Prostate gland (tissue), 2 donors: ENCODE data around the gene TSPAN3. TPM values are rescaled to one million over a fixed set of nuclear protein-coding genes. Genes with fewer than 3 reads are reported as not detected.

Source experiments
- DNase-seq: peaks from one replicate; pipeline ENCODE4 v3.0.0-alpha.2; 2019; ENCODE audit warnings: low spot score
- H3K27ac ChIP-seq, 2 donors: fragments of 200-600 bp; sonication (generic); 2 replicates each; pipeline ENCODE4 v1.5.1; 2017 to 2019
- H3K27me3 ChIP-seq: fragments of 200-600 bp; sonication (generic); replicated peaks from 2 replicates; pipeline ENCODE4 v1.5.1; 2019; ENCODE audit not compliant: insufficient read depth
- H3K36me3 ChIP-seq, 2 donors: fragments of 200-600 bp; sonication (generic); 1 replicate in 1 of 2; 2 replicates in 1 of 2; pipeline versions ENCODE4 v1.5.1 to v1.8.1; 2017 to 2019
- H3K4me1 ChIP-seq: fragments of 200-600 bp; sonication (generic); replicated peaks from 2 replicates; pipeline ENCODE4 v1.5.1; 2019
- H3K4me3 ChIP-seq, 2 donors: fragments of 200-600 bp; sonication (generic); 2 replicates each; pipeline ENCODE4 v1.5.1; 2017 to 2019
- H3K9me3 ChIP-seq: fragments of 200-600 bp; sonication (generic); 2 replicates; pipeline ENCODE4 v1.5.1; 2017
- POLR2A ChIP-seq: fragments of 450-650 bp; IDR thresholded peaks from one replicate; pipeline ENCODE4 v1.6.1; 2016; ENCODE audit warnings: antibody characterized with exemption, mild to moderate bottlenecking
- POLR2AphosphoS5 ChIP-seq: sonication (generic); formaldehyde crosslinking; IDR thresholded peaks from one replicate; pipeline ENCODE4 v1.6.1; 2017; ENCODE audit warnings: antibody characterized with exemption
- WGBS: methylation state at CpG from one replicate; pipeline ENCODE4 v1.1.5; 2018; 5-methylcytosine and 5-hydroxymethylcytosine counted together
- intact Hi-C: fragments of 100-400 bp; cut with DNase I; formaldehyde crosslinking; loops from one replicate; pipeline ENCODE4 v1.14.2; 2022
- total RNA-seq, 2 donors: library from RNA; depleted of rRNA; stranded (reverse); fragments of >200 nt; gene quantifications; one replicate each; pipeline ENCODE4 v1.1.0, GENCODE V29; 2016
- TF ChIP-seq, protein P1 (sequence below), 4 experiments: fragments of 200-600 bp in 2 of 4; fragments of 450-650 bp in 2 of 4; sonication (generic) in 2 of 4; IDR thresholded peaks; 1 replicate in 3 of 4; 2 replicates in 1 of 4; pipeline ENCODE4 v1.5.1; 2016 to 2019; ENCODE audit warnings: antibody characterized with exemption in 4 of 4, mild to moderate bottlenecking in 2 of 4, moderate library complexity in 2 of 4

The TSPAN3 gene
- total RNA-seq, 2 donors from 2014 or later, result 234 to 238 TPM

DNA sequence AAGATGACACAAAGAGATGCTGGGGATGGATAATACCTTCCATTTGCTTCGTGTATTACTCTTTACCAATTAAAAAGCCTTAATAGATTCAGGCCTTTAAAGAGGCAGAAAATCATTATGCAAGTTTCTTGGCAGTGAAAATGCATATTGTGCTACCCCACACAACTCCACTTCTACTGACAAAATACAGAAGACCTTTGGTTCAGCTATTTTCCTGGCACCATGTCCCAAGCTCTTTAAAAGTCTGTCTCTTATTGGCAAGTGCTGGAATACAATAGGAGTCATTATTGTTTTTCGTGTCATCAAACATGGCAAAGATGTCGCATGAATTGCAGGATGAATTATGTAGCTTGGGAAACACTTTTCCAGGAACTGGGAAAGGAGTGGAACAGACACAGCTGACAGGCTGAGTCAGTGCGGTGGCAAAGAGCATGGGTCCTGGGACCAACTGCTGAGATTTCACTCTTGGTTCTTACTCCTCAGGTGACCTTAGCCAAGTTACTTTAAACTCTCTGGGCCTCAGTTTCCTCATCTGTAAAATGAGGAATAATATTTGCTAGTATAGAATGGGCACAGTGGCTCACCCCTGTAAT lies 5.5 kb upstream of the TSPAN3 start:
- no peak overlapping the region for H3K4me3 ChIP-seq
- TF ChIP-seq POLR2A, result no peak
- TF ChIP-seq, protein P1, sequence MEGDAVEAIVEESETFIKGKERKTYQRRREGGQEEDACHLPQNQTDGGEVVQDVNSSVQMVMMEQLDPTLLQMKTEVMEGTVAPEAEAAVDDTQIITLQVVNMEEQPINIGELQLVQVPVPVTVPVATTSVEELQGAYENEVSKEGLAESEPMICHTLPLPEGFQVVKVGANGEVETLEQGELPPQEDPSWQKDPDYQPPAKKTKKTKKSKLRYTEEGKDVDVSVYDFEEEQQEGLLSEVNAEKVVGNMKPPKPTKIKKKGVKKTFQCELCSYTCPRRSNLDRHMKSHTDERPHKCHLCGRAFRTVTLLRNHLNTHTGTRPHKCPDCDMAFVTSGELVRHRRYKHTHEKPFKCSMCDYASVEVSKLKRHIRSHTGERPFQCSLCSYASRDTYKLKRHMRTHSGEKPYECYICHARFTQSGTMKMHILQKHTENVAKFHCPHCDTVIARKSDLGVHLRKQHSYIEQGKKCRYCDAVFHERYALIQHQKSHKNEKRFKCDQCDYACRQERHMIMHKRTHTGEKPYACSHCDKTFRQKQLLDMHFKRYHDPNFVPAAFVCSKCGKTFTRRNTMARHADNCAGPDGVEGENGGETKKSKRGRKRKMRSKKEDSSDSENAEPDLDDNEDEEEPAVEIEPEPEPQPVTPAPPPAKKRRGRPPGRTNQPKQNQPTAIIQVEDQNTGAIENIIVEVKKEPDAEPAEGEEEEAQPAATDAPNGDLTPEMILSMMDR (IDR thresholded peaks at IDR 0.05), result no peak
- TF ChIP-seq POLR2AphosphoS5, result no peak
- intact Hi-C loops, result no loop called here
- DNase-seq, result no peak
- no peaks in the 10 kb centered on the region for H3K9me3 ChIP-seq
- H3K27ac ChIP-seq, result no peak overlapping the region
- H3K4me1 ChIP-seq, result no peaks in the 10 kb centered on the region
- no peaks in the 10 kb centered on the region for H3K36me3 ChIP-seq
- no peaks in the 10 kb centered on the region for H3K27me3 ChIP-seq
- WGBS, result 62% methylated on average over 4 of the region's 4 CpGs

DNA sequence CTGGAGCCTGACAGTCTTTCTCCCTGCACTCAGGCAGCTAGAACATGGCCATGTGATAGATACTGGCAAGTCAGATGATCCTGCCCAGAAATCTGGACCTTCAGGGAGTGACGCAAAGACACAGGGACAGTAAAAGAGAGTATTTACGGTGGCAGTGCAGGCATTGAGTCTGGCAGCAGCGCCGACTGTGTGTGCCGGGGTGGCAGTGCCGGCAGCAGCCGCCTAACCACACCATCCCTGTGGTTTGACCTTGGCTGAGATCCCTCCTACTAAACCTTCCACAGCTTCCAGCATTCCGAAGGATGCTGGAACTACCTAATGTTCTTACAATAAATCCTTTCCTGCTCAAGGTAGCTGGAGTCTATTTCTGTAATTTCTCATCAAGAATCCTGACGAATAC lies 4.6 kb upstream of the TSPAN3 start:
- Histone ChIP-seq H3K4me3 (no peak overlapping the region), H3K36me3 (no peaks in the 10 kb centered on the region), H3K27ac (no peak overlapping the region), H3K9me3 (no peaks in the 10 kb centered on the region), H3K27me3 (no peaks in the 10 kb centered on the region), H3K4me1 (no peaks in the 10 kb centered on the region)
- no peak for DNase-seq
- intact Hi-C loops, result no loop called here
- TF ChIP-seq POLR2A, result no peak
- TF ChIP-seq, protein P1 (IDR thresholded peaks at IDR 0.05), result peak in 1 of 4 experiments; percentile 6
- 43% methylated on average over 9 of the region's 9 CpGs for WGBS

DNA sequence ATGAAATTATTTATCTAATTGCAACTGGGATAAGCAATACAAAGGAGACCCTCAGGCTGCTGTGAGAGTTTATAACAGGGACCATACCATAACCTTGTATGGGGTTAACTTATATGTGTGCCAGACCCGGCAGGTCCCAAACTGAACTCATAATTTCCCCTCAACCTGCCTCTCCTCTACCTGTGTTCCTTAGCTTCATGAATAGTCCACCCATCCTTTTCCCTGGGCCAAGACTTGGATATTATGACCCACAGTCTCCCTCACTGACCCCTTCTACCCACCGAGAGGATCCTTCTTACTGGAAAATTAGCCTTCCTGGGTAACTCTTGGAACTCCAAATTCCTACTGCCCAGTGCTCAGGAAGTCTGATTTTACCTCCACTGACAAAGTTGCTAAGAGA lies 3.4 kb upstream of the TSPAN3 start:
- no peak for DNase-seq
- no peaks in the 10 kb centered on the region for H3K4me1 ChIP-seq
- no peak overlapping the region for H3K27ac ChIP-seq
- intact Hi-C loops, result loop anchor here (5.0 kb wide), 1 partner anchor 343 kb away; no protein-coding TSS in a partner anchor
- no peak overlapping the region for H3K4me3 ChIP-seq
- no peaks in the 10 kb centered on the region for H3K36me3 ChIP-seq
- WGBS, result 68% methylated on average over 2 of the region's 2 CpGs
- H3K9me3 ChIP-seq, result no peaks in the 10 kb centered on the region
- no peak for TF ChIP-seq POLR2A
- TF ChIP-seq, protein P1 (IDR thresholded peaks at IDR 0.05), result no peak
- no peak for TF ChIP-seq POLR2AphosphoS5
- no peaks in the 10 kb centered on the region for H3K27me3 ChIP-seq

DNA sequence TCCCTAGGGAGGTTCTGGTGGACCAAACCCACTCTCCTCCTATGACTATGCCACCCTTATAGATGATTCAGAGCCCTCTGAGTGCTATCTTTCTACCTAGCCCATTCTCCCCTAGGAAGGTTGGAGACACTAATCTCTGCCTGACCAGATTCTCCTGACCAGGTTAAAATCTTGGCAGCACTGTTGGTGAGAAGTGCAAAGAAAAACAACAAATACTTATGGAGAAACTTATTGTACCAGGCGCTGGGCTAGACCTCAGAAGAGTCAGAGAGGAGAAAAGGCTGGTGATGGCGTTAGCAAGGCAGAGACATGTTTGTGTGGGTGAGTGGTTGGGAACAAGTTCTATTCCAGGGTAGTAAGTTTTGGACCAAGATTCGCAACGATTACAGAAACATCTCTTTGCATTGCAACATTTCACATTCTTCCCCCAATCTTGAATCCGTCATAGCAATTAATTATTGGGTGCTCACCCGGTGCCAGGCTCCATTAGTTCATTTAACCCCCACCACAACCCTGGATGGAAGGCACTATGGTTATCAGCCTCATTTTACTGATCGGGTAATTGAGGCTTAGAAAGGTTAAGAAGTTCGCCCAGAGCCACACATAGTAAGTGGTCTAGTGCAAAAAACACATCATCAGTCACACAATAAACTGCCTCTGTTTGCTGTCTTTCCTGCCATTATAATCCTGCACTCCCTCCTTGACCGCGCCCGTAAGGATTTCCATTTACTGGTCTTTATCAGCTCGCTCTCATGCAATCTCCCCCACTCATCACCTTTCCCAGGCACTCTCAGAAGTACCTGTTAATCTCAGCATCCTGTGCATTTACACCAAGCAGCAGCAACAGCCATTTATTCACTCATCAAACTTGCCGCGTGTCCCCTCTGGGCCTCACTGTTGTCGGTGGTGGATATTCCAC lies 655 bp upstream of the TSPAN3 start:
- Histone ChIP-seq H3K36me3 (no peaks in the 10 kb centered on the region), H3K9me3 (no peaks in the 10 kb centered on the region), H3K27me3 (no peaks in the 10 kb centered on the region), H3K4me1 (no peaks in the 10 kb centered on the region), H3K27ac (peak overlapping the region in 1 of 2 donors; percentile 75), H3K4me3 (peak overlapping the region; percentile 75 to 87)
- intact Hi-C loops, result loop anchor here (5.0 kb wide), 1 partner anchor 346 kb away; no protein-coding TSS in a partner anchor
- DNase-seq, result no peak
- 85% methylated on average over 15 of the region's 15 CpGs for WGBS
- TF ChIP-seq, protein P1 (IDR thresholded peaks at IDR 0.05), result no peak
- TF ChIP-seq POLR2A (no peak), POLR2AphosphoS5 (no peak)

DNA sequence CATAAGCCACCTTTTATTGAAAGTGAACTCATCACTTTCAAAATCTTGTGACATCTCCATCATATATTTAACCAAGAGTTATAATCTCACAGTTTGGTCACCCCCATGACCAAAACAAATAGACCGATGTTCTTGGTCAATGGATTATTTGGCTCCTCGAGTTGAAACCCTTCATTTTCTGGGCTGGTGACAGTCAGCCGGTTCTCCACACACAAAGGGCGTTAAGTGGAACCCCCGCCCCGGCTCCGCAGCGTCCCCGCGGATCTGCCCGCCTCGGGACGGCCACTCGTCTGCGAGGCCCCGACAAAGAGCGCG lies 772 bp downstream of the TSPAN3 start:
- Histone ChIP-seq H3K4me3 (peak overlapping the region; percentile 75 to 87), H3K27ac (peak overlapping the region; percentile 75 to 80), H3K27me3 (no peaks in the 10 kb centered on the region), H3K9me3 (no peaks in the 10 kb centered on the region), H3K4me1 (no peaks in the 10 kb centered on the region), H3K36me3 (no peaks in the 10 kb centered on the region)
- WGBS, result under 1% methylated on average over 18 of the region's 18 CpGs
- no peak for DNase-seq
- TF ChIP-seq POLR2A, result no peak
- intact Hi-C loops, result loop anchor here (5.0 kb wide), 1 partner anchor 347 kb away; no protein-coding TSS in a partner anchor
